GM21717 (cell line): ENCODE results near the gene IRAK3.

Source experiments
- ATAC-seq: cut with Tn5 transposase; IDR thresholded peaks from one replicate; pipeline ENCODE4 v1.9.1; 2021; ENCODE audit warnings: mild to moderate bottlenecking, moderate library complexity; ENCODE audit not compliant: unreplicated experiment

Gene IRAK3

GRCh38 chr12:66188584-66189485 is at the start of gene IRAK3:
IRAK3 (plus strand) TSS chr12:66189214; CDS start chr12:66189300, 86 bp downstream.
- ATAC-seq = peak; percentile 50

GRCh38 chr12:66139328-66139727 is 49.7 kb upstream of the IRAK3 start:
- ATAC-seq = no peak

- no peak for ATAC-seq
Measured at GRCh38 chr12:66140731-66141130, 48.3 kb upstream of the IRAK3 start.

GRCh38 chr12:66141299-66141698 is 47.7 kb upstream of the IRAK3 start:
- no peak for ATAC-seq

DNA sequence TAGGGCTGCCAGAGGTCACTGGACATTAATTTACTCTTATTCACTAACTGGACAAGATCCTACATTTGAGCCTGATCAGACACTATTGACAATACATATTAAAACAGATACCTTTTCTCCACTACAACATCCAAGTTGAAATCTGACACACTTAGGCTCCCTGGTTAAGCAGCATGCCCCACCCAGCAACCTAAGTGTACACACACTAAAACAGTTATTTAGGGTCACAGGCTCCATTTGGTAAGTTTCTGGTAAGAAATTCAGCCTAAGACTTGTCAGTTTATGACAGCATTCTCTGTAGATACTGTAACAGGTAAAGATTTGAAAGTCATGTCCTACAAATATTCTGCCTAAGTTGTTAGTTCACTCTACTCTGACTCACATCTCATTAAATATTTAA is 46.2 kb upstream of the IRAK3 start:
- ATAC-seq = no peak

- ATAC-seq = no peak
Measured at GRCh38 chr12:66143868-66144267, 45.1 kb upstream of the IRAK3 start.

GRCh38 chr12:66144791-66145754 is 43.9 kb upstream of the IRAK3 start:
- ATAC-seq = no peak

GRCh38 chr12:66149702-66150398 is 39.2 kb upstream of the IRAK3 start:
- ATAC-seq = no peak

GRCh38 chr12:66152732-66153131 is 36.3 kb upstream of the IRAK3 start:
- no peak for ATAC-seq

DNA sequence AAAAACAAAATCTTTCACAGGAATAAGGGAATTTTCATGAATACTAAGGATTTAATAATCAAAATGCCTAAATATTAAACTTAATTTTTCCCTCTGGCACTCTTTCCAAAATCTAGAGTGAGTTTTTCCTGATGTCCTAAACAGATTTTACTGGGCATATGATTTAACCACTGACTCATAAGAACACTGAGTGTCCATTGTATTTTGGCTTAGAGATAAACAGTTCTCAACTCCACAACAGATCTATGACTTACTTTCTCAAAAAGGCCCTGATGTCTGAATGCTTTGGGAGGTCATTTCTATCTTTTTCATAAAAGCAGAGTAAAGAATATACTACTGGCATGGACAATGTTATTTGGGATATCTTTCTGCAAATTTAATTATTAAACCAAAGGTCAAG is 34.2 kb upstream of the IRAK3 start:
- ATAC-seq = no peak

GRCh38 chr12:66156654-66157053 is 32.4 kb upstream of the IRAK3 start:
- no peak for ATAC-seq

GRCh38 chr12:66159123-66159522 is 29.9 kb upstream of the IRAK3 start:
- ATAC-seq = no peak

DNA sequence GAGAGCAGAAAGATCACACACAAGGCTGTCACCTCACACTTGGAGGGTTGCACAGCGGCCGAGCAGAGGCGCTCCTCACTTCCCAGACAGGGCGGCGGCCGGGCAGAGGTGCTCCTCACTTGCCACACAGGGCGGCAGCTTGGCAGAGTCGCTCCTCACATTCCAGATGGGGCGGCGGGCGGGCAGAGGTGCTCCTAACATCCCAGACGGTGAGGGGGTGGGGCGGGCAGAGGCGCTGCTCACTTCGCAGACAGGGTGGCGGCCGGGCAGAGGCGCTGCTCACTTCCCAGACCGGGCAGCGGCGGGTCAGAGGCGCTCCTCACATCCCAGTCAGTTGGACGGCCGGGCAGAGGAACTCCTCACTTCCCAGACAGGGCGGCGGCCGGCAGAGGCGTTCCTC is 28.3 kb upstream of the IRAK3 start:
- no peak for ATAC-seq

DNA sequence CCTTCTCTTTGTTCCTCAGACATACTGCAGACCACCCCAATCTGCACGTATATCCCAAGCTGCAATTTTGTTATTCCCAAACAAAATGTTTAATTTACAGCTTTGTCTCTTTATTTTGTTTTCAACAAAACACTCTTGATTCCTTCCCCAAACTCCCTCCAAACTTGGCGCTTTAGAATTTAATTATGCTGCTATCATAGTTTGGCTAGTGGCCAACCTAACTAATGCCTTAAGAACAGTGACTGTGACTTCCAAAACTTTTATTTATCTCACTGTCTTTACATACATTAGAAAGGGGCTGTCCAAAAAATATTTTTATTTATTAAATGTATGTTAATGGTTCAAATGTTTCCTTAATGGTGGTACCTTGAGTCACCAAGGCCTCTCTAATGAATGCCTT is 26.3 kb upstream of the IRAK3 start:
- no peak for ATAC-seq

DNA sequence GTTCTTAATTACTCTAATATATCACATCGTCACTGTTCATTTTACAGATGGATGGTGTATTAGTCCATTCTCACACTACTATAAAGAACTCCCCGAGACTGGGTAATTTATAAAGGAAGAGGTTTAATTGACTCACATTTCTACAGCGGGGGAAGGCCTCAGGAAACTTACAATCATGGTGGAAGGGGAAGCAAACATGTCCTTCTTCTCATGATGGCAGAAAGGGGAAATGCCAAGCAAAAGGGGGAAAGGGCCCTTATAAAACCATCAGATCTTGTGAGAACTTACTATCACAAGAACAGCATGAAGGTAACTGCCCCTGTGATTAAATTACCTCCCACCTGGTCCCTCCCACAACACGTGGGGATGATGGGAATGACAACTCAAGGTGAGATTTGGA is 25.7 kb upstream of the IRAK3 start:
- no peak for ATAC-seq

DNA sequence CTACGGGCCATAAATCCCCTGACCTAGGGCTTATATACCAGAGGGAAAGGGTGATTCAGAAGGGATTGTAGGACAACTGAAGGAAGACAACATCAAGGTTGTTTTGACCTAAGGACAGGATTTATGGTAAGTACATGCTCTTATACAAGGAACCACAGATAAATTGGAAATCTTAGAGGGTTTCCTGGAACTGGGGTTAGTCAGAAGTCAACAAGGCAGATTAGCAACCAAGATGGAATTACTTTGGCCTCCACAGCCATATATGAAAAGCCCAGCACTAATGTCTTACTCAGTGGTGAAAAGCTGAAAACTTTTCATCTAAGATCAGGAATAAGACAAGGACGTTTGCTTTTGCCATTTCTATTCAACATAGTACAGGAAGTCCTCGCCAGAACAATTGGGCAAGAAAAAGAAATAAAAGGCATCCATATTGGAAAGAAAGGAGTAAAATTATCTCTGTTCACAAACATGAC is 24.6 kb upstream of the IRAK3 start:
- no peak for ATAC-seq

DNA sequence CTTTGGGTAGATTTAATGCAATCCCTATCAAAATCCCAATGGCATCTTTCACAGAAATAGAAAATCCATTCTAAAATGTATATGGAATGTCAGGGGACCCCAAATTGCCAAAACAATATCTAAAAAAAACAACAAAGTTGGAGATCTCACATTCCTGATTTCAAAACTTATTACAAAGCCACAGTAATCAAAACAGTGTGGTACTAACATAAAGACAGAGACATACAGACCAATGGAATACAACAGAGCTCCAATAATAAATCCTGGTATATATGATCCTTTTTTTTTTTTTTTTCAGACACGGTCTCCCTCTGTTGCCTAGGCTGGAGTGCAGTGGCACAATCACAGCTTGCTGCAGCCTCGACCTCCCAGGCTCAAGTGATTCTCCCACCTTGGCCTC is 23.9 kb upstream of the IRAK3 start:
- no peak for ATAC-seq

GRCh38 chr12:66166561-66166960 is 22.5 kb upstream of the IRAK3 start:
- ATAC-seq = no peak

GRCh38 chr12:66168410-66168809 is 20.6 kb upstream of the IRAK3 start:
- ATAC-seq = no peak

GRCh38 chr12:66169221-66170170 is 19.5 kb upstream of the IRAK3 start, which contains the start of gene TMBIM4:
TMBIM4 (minus strand) TSS chr12:66169996; CDS start chr12:66169951, 45 bp downstream.
- peak; percentile 86 for ATAC-seq
